Activated CD4-positive, alpha-beta T cell treated with anti-CD3 and anti-CD28 coated beads for 48 hours (primary cell): ENCODE measurements around the gene TLE4.
"Not testable (repeated sequence)": the region's sequence is repeated elsewhere in the genome, so short reads cannot be mapped to it uniquely, and the experiment has no call there.

Experiments used
- DNase-seq: peaks from one replicate; pipeline ENCODE4 v3.0.0-alpha.2; 2020

Gene TLE4

GRCh38 chr9:79744521-79744920 is 172.8 kb downstream of the TLE4 start:
- DNase-seq: no peak

GRCh38 chr9:79745752-79746336 is 174.1 kb downstream of the TLE4 start:
- no peak for DNase-seq

- DNase-seq: not testable (repeated sequence)
Observed at GRCh38 chr9:79751895-79752466, 180.2 kb downstream of the TLE4 start.

GRCh38 chr9:79756414-79756813 is 184.6 kb downstream of the TLE4 start:
- no peak for DNase-seq

GRCh38 chr9:79757074-79757473 is 185.3 kb downstream of the TLE4 start:
- DNase-seq: no peak

- DNase-seq: no peak
Observed at GRCh38 chr9:79757881-79758669, 186.3 kb downstream of the TLE4 start.

GRCh38 chr9:79759460-79759859 is 187.7 kb downstream of the TLE4 start:
- DNase-seq: peak; percentile 5

GRCh38 chr9:79762070-79762469 is 190.3 kb downstream of the TLE4 start:
- DNase-seq: no peak

DNA sequence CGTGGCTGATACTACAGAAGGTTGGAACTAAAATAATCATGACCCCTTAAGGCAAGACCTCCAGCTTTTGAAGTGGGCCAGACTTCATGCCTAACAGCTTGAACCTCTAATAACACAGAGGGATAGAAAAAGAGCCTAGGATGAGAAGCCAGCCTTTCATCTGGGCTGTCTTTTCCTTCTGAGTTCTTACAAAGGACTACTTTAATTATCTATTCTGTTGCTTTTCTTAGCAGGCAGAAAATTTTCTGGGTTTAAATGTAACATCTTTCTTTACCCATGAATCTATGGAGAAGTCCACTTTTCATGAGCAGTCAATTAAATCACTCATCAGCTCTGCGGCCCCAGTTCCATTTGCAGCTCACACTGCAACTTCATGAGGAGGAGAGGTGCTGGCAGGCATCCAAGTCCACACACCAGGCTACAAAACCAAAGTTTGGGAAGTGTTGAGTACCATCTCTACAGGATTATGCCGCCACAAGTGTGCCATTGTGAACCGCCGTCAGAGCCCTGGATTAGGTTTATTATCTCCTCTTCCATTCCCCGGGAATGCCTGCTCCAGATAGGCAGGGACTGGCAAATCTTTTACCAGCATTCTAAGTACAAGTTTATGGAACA is 192.0 kb downstream of the TLE4 start:
- no peak for DNase-seq

DNA sequence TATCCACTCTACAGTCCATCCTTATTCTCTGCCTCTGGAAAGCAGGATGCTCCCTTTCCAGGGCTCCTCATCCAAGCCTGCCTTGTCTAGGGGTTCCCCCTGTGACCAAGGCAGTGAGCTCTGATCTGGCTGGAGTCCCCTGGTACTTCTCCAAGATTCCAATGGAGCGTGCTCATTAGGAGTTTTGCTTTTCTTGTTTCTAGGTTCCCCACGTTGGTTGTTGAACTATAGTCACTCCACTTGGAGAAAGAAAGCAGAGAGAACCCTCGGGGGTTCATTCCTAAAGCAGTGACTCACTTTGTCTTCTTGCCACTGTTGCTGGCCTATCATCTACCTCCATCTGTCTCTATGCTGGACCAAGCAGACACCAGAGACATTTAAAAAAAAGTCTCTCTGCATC is 192.6 kb downstream of the TLE4 start:
- no peak for DNase-seq

GRCh38 chr9:79765466-79765865 is 193.7 kb downstream of the TLE4 start:
- no peak for DNase-seq

DNA sequence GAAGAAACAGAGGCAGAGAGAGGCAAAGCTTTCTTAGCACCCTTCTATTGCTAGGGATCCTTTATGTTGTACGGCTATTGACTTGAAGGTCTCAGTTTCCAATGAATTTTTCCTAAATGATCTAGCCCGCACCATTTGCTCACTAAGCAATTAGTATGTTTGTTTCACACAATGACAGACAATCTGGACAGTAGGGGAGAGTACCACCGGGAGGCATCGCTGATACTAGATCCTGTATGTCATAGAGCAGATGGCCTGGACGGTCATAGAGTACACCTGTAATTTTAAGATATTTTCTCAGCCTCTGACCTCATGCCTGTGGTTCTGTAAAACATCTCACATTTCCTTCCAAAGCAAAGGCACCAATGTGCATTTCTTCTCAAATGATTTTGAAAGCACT is 194.3 kb downstream of the TLE4 start:
- DNase-seq: no peak

GRCh38 chr9:79768194-79768593 is 196.4 kb downstream of the TLE4 start:
- DNase-seq: no peak

DNA sequence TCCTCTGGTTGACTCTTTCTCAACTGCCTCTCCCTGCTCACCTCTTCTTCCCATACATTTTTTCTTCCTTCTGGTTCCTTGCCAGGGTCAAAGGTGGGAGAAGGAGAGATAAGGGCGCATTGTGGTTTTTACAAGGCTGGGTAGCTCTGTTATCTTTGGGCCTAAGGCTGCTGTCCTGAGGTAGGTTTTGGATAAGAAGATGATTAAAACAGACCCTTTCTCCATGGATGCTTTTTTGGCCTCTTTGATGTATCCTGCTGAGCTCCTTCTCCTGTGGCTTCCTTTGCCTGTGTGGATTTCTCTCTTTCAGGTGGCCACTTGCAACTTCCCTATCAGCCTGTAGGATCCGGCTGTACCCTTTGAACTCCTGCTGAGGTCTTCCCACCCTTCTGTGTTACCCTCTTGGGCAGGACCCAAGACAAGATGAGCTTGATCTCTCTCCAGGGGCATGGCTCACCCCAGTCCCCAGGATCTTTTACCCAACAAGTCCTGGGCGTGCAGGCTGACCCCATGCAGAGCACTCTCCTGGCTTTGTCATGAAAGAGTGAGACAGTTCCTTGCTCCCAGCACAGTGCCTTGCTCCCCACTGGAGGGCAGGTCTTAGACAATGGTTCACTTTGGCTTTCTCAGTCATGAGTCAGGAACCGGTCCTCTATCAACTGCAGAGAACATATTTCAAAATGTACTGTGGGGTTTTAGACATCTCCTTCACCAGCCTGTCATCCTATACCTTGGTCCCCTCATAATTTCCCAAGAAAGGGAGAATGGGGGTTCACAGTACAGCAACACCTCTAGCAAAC is 197.9 kb downstream of the TLE4 start:
- DNase-seq: no peak

DNA sequence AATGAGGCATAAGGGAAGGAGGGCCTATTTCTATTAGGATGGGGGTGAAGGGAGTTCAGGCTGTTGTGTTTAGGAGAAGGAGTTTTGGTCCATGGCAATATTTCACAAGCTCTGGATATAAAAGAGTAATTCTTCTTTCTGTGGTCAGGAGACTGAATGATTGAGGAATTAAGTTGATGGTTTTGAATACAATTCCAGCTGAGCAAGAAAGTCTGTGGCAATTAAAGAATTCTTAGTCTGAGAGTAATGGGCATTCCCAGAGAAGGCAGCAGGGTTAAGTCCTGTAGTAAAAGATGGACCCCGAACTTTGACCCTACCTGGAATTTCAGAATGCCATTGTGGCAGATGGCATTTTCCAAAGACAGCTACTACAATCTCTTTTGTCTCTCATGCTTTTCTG is 202.6 kb downstream of the TLE4 start:
- DNase-seq: no peak
